HG03095 (cell line): ENCODE data around the gene TMPRSS4.

Experiments
- ATAC-seq: cut with Tn5 transposase; IDR thresholded peaks from one replicate; pipeline ENCODE4 v1.9.1; 2021; ENCODE audit warnings: moderate library complexity; ENCODE audit not compliant: unreplicated experiment

The TMPRSS4 gene

GRCh38 chr11:118076754-118077281, at the start of gene TMPRSS4:
TSS of gene TMPRSS4 (plus strand) at chr11:118077078. CDS start at chr11:118077303, 225 bp downstream.
- ATAC-seq: no peak

- ATAC-seq: no peak
These were observed 49.2 kb upstream of the TMPRSS4 start for GRCh38 chr11:118027694-118028093.

GRCh38 chr11:118028626-118029025, 48.3 kb upstream of the TMPRSS4 start:
- ATAC-seq: no peak

- no peak for ATAC-seq
These were observed 43.4 kb upstream of the TMPRSS4 start for GRCh38 chr11:118033443-118033842.

GRCh38 chr11:118042141-118042540, 34.7 kb upstream of the TMPRSS4 start:
- ATAC-seq: no peak

- no peak for ATAC-seq
These were observed 34.1 kb upstream of the TMPRSS4 start for GRCh38 chr11:118042796-118043195.

GRCh38 chr11:118045191-118045590, 31.7 kb upstream of the TMPRSS4 start:
- ATAC-seq: no peak

- no peak for ATAC-seq
These were observed 30.6 kb upstream of the TMPRSS4 start for GRCh38 chr11:118046051-118046963.

- no peak for ATAC-seq
These were observed 29.7 kb upstream of the TMPRSS4 start for GRCh38 chr11:118046964-118047700.

GRCh38 chr11:118047749-118048148, 29.1 kb upstream of the TMPRSS4 start:
- ATAC-seq: no peak

GRCh38 chr11:118048472-118049370, 28.2 kb upstream of the TMPRSS4 start:
- no peak for ATAC-seq

- no peak for ATAC-seq
These were observed 27.1 kb upstream of the TMPRSS4 start for GRCh38 chr11:118049771-118050170.

- no peak for ATAC-seq
These were observed 26.5 kb upstream of the TMPRSS4 start for GRCh38 chr11:118050208-118050891.

GRCh38 chr11:118051136-118051610, 25.7 kb upstream of the TMPRSS4 start:
- no peak for ATAC-seq

GRCh38 chr11:118051611-118052461, 25.0 kb upstream of the TMPRSS4 start:
- ATAC-seq: no peak

GRCh38 chr11:118052581-118053206, 24.2 kb upstream of the TMPRSS4 start:
- ATAC-seq: no peak

GRCh38 chr11:118054712-118055640, 21.9 kb upstream of the TMPRSS4 start:
- ATAC-seq: no peak
